Astrocyte of the spinal cord (primary cell): ENCODE measurements around the gene F7.
"Not testable (repeated sequence)": the region's sequence is repeated elsewhere in the genome, so short reads cannot be mapped to it uniquely, and the experiment has no call there.

Experiments
- DNase-seq: peaks from one replicate; pipeline ENCODE4 v3.0.0; 2011; ENCODE audit warnings: low read depth, low spot score
- H3K4me3 ChIP-seq: 2 replicates; pipeline ENCODE4 v1.5.1; 2011; ENCODE audit warnings: low read depth, mild to moderate bottlenecking, low read length, moderate library complexity
- CTCF ChIP-seq: IDR thresholded peaks from 2 replicates; pipeline ENCODE4 v1.5.1; 2012; ENCODE audit warnings: low read depth, mild to moderate bottlenecking, low read length, inconsistent platforms
- in situ Hi-C: cut with HindIII; loops from 2 replicates; pipeline ENCODE4 v1.10.0; 2017; ENCODE audit warnings: low sequenced_read_pairs

The F7 gene

GRCh38 chr13:113105032-113105920 is at the start of gene F7:
F7 (plus strand) TSS chr13:113105791; CDS start chr13:113105842, 51 bp downstream.
- TF ChIP-seq CTCF: no peak
- no peak for DNase-seq
- no peak within 1 kb of the TSS for H3K4me3 ChIP-seq
- in situ Hi-C loops: no loop called here

GRCh38 chr13:113057084-113057483 is 48.5 kb upstream of the F7 start:
- no peak overlapping the region for H3K4me3 ChIP-seq
- in situ Hi-C loops: no loop called here
- no peak for DNase-seq
- TF ChIP-seq CTCF: no peak

DNA sequence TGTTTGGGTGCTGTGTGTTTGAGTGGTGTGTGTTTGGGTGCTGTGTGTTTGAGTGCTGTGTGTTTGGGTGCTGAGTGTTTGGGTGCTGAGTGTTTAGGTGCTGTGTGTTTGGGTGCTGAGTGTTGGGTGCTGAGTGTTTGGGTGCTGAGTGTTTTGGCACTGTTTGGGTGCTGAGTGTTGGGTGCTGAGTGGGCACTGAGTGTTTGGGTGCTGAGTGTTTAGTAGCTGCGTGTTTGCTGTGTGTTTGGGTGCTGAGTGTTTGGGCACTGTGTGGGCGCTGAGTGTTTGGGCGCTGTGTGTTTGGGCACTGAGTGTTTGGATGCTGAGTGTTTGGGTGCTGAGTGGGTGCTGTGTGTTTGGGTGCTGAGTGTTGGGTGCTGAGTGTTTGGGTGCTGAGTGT is 48.0 kb upstream of the F7 start:
- DNase-seq, in situ Hi-C loops, H3K4me3 ChIP-seq: not testable (repeated sequence)

- H3K4me3 ChIP-seq: no peak overlapping the region
- in situ Hi-C loops: no loop called here
- no peak for DNase-seq
- TF ChIP-seq CTCF: no peak
Observed at GRCh38 chr13:113058129-113058987, 47.2 kb upstream of the F7 start.

DNA sequence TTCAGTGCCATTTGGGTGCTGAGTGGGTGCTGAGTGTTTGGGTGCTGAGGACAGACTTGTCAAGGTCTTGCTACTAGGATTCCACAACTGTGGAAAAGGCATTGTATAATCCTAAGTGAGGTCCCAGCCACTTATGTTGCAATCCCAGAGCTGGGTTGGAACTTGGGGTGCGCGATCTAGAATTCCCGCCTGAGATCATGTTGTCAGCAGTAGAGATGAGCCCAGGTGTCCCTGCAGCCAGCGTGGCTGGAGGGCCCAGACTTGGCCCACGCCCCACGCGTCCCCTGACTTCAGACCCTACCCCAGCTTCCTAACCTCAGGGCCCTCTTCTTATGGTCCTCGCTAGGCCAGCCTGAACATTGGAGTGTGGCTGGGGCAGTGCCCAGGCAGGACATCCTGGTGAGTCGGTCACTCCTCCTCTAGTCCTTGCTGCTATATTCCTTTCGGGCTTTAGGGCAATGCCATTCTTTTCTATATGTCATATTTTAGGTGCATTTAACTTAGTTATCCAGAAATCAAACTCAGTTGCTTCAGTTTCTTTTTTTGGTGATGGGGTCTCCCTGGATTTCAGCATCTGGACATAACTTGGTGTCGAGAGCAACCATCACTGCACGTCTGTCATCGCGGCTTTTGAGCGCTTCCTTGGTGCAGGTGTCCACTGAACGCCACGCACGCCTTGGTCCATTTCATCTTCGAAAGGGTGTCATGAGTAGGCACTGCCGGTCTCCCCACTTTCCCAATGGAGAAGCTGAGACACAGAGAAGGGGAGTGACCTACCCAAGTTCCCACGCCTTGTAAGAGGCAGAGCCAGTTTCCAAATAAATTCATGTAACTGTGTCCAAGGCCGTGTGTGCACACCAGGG is 46.4 kb upstream of the F7 start:
- in situ Hi-C loops: no loop called here
- no peak for DNase-seq
- TF ChIP-seq CTCF: no peak
- no peak overlapping the region for H3K4me3 ChIP-seq

GRCh38 chr13:113059891-113060290 is 45.7 kb upstream of the F7 start:
- in situ Hi-C loops: no loop called here
- H3K4me3 ChIP-seq: no peak overlapping the region

More at GRCh38 chr13:113059891-113060290, 45.7 kb upstream of the F7 start:
- DNase-seq: no peak
- TF ChIP-seq CTCF: no peak
